ENCODE data around the gene ADORA2A. TPM values are rescaled to one million over a fixed set of nuclear protein-coding genes. Genes with fewer than 3 reads are reported as not detected.
A peak's percentile ranks its signal among the peaks of the same experiment; 100 is the strongest.

ADORA2A gene
- total RNA-seq, 2 experiments from 2014 or later, result 45.1 to 45.2 TPM

GRCh38 chr22:24410110-24410856, 17.1 kb upstream of the ADORA2A start:
- DNase-seq, result peak; percentile 51
- Mint-ChIP-seq H3K9me3 (no peaks in the 10 kb centered on the region), H3K27ac (peak overlapping the region; percentile 73), H3K4me1 (peaks cover 46% of the 10 kb centered on the region), H3K4me3 (no peak overlapping the region), H3K36me3 (peaks cover 15% of the 10 kb centered on the region), H3K27me3 (no peaks in the 10 kb centered on the region)

- no peaks in the 10 kb centered on the region for H3K27me3 Mint-ChIP-seq
- no peaks in the 10 kb centered on the region for H3K9me3 Mint-ChIP-seq
- H3K4me1 Mint-ChIP-seq, result peaks cover 37% of the 10 kb centered on the region
- H3K4me3 Mint-ChIP-seq, result no peak overlapping the region
- peaks cover 14% of the 10 kb centered on the region for H3K36me3 Mint-ChIP-seq
- no peak overlapping the region for H3K27ac Mint-ChIP-seq
- DNase-seq, result no peak
These were observed 16.0 kb upstream of the ADORA2A start for GRCh38 chr22:24411256-24412004.

DNA sequence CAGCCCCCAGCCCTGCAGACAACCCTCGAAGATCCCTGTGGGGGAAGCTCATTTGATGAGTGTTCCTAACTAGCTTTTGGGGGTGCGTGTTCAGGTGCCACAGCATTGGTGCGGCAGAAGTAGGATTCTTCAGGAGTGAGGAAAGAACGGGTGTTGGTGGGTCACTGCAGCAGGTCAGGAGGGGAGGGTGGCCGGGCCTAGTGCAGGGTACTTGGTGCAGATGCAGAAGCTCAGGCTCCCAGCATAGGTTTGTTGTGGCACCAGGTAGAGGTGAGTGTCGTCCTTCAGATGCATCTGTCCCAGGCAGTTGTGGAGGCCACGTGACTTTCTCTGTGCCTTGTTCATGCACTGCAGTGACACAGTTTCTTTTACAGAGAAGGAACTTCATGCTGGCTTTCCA, 15.1 kb upstream of the ADORA2A start:
- Mint-ChIP-seq H3K27ac (no peak overlapping the region), H3K4me3 (no peak overlapping the region), H3K4me1 (peaks cover 29% of the 10 kb centered on the region), H3K9me3 (no peaks in the 10 kb centered on the region), H3K27me3 (no peaks in the 10 kb centered on the region), H3K36me3 (peaks cover 9% of the 10 kb centered on the region)
- no peak for DNase-seq

- peaks cover 19% of the 10 kb centered on the region for H3K4me1 Mint-ChIP-seq
- no peaks in the 10 kb centered on the region for H3K9me3 Mint-ChIP-seq
- H3K36me3 Mint-ChIP-seq, result peaks cover 2% of the 10 kb centered on the region
- no peak overlapping the region for H3K27ac Mint-ChIP-seq
- H3K4me3 Mint-ChIP-seq, result no peak overlapping the region
- H3K27me3 Mint-ChIP-seq, result no peaks in the 10 kb centered on the region
- no peak for DNase-seq
These were observed 14.1 kb upstream of the ADORA2A start for GRCh38 chr22:24413271-24413670.

GRCh38 chr22:24413736-24414385, 13.5 kb upstream of the ADORA2A start:
- H3K9me3 Mint-ChIP-seq, result no peaks in the 10 kb centered on the region
- H3K27me3 Mint-ChIP-seq, result no peaks in the 10 kb centered on the region
- no peak overlapping the region for H3K4me3 Mint-ChIP-seq
- DNase-seq, result no peak
- H3K27ac Mint-ChIP-seq, result no peak overlapping the region
- H3K4me1 Mint-ChIP-seq, result peaks cover 16% of the 10 kb centered on the region
- peaks cover 2% of the 10 kb centered on the region for H3K36me3 Mint-ChIP-seq

DNA sequence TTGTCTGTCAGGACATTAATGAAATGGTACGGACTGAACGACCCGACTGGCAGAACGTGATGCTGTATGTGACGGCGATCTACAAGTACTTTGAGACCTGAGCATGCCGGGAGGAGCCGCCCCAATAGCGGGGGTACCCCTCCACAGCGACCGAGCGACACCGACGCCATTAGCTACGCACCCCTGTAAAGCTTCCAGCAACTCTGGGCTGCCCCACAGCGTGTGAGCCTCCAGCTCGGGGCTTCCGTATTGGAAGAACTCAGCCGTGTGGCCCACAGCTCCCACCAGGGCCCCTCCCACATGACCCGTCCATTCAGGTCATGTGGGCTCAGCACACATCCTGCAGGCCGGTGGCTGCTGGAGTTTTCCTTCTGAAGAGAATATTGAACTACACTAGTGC, 12.9 kb upstream of the ADORA2A start:
- Mint-ChIP-seq H3K27me3 (no peaks in the 10 kb centered on the region), H3K27ac (no peak overlapping the region), H3K4me3 (no peak overlapping the region), H3K36me3 (peaks cover 2% of the 10 kb centered on the region), H3K4me1 (peaks cover 12% of the 10 kb centered on the region), H3K9me3 (no peaks in the 10 kb centered on the region)
- DNase-seq, result no peak

DNA sequence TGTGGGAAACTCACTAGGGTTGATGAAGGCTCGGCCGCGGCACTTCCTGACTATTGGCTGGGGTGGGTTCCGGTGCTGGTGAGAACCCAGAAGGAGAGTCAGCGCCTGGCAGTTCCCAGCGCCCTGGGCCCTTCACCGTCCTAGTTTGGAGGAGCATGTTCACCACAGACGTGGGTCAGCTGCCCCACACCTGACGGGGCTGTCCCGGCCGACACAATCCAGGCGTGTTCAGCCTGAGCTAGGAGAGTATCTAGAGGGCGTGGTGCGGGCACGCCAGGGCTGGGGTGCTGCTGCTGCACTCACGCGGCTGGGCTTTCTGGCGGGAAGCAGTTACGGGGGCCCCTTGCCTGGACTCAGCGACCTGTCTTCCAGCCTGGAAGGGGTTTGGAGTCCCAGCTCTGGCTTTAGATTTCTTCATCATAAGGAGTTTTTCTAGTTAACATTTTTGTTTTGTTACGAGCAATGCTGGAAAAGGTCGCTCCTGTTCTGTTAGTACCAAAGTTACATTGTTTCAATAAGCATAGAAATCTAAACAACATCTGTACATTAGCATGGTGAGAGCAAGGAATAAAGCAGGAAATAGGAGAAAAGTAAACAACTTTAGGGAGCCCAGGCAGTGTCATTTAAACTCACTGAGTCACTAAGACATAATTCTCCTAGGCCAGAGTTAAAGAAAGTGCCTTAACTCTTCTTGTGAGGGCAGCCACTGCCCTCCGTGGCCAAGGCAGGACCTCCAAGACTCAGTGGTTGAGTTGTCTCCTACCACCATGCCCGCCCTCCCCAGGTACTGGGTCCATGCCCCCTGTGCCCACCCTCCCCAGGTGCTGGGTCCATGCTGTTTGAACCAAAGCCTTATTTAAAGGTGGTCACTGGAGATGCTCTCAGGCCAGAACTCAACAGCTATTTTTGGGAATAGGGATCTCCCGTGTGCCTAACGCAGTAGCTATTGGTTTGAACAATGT, 12.1 kb upstream of the ADORA2A start:
- Mint-ChIP-seq H3K27ac (no peak overlapping the region), H3K4me3 (no peak overlapping the region), H3K9me3 (no peaks in the 10 kb centered on the region), H3K4me1 (peaks cover 5% of the 10 kb centered on the region), H3K27me3 (no peaks in the 10 kb centered on the region), H3K36me3 (peaks cover 2% of the 10 kb centered on the region)
- no peak for DNase-seq

DNA sequence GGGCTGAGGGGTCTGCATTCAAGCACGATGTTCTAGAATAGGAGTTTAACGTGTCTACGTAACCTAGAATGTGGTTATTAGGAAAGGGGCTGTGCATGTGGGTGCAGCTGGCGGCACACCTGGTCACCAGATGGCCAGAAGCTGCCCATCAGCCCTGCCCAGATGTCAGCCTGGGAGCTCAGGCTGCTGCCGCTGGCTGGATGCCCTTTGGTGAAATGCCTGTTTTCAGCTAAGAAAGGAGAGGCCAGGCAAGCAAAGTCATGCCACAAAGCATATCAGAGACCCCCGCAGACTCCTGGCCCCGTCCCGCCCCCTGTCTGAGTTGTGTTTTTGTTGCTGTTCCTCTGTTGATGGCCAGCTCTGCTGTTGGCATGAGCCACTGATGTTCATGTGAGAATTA, 11.3 kb upstream of the ADORA2A start:
- H3K36me3 Mint-ChIP-seq, result no peaks in the 10 kb centered on the region
- H3K4me1 Mint-ChIP-seq, result no peaks in the 10 kb centered on the region
- no peak overlapping the region for H3K27ac Mint-ChIP-seq
- DNase-seq, result no peak
- H3K27me3 Mint-ChIP-seq, result no peaks in the 10 kb centered on the region
- H3K9me3 Mint-ChIP-seq, result no peaks in the 10 kb centered on the region
- no peak overlapping the region for H3K4me3 Mint-ChIP-seq

DNA sequence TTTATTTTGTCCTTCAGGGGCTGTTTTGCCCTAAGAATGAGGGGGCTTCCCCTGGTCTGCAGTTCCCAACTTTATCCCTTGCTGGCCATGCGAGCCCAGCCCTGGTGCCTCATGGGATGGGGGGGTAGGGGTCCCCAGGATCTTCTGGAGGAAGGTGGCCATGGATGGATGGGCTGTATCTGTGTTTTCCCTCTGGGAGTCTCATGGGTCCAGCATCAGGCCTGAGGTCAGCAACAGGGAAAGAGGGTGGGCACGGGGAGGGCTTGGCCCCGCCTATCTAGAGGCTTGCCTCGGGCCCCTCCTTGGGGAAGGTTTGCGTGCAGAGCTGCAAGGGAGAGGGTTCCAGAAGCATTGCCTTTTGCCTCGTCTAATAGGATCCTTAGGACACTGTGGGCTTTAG, 10.8 kb upstream of the ADORA2A start:
- H3K27ac Mint-ChIP-seq, result no peak overlapping the region
- H3K4me1 Mint-ChIP-seq, result peaks cover 2% of the 10 kb centered on the region
- no peak overlapping the region for H3K4me3 Mint-ChIP-seq
- no peaks in the 10 kb centered on the region for H3K36me3 Mint-ChIP-seq
- DNase-seq, result no peak
- no peaks in the 10 kb centered on the region for H3K27me3 Mint-ChIP-seq
- H3K9me3 Mint-ChIP-seq, result no peaks in the 10 kb centered on the region

DNA sequence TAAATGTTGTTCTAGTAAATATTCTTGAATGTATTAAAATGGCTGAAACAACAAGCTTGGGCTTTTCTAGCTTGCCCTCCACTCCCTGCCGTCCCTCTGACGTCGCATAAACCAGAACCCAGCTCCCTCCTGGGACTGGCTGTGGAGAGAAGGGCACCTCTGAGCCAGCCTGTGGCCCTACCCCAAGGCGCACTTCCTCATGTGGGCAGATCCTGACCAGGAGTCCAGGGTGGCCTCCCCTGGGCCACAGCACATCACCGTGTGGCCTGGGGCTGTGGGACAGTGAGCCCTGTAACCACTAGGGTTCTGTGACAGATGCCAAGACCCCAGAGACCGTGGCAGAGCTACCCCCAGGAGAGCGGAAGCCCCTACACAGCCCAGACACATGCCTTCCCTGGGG, 10.2 kb upstream of the ADORA2A start:
- Mint-ChIP-seq H3K27me3 (no peaks in the 10 kb centered on the region), H3K4me3 (no peak overlapping the region), H3K4me1 (peaks cover 2% of the 10 kb centered on the region), H3K9me3 (no peaks in the 10 kb centered on the region), H3K36me3 (no peaks in the 10 kb centered on the region), H3K27ac (no peak overlapping the region)
- DNase-seq, result no peak

DNA sequence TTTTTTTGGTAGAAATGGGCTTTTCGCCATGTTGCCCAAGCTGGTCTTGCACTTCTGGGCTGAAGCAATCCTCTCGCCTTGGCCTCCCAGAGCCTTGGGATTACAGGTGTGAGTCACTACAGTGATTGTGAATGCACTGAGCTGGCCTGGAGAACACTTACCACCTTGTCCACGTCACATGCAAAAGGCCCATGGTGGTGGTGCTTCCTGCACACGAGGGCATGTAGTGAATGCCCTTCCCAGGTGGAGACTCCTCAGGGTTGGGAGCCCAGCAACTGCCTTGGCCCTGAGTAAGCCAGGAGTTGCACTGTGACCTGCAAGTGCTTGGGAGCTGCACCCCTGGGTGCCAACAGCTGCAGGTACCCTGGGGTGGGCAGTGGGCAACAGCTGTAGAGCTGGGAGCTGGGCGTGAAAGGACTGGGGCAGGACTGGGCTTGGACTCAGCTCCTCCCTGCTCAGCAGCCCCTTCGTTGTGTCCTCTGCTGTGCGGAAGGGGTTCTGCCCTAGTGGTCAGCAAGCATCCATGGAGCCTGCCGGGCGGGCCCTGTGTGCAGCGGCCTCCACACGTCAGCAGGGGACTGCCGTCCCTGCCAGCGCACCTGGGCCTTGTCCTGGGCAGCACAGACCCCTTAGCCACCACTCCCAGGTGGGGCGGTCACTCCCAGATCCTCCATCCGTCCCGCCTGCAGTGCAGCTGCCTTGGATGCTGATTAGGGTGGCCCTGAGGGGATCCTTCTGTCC, 9.3 kb upstream of the ADORA2A start:
- no peaks in the 10 kb centered on the region for H3K36me3 Mint-ChIP-seq
- no peaks in the 10 kb centered on the region for H3K9me3 Mint-ChIP-seq
- H3K27me3 Mint-ChIP-seq, result no peaks in the 10 kb centered on the region
- H3K27ac Mint-ChIP-seq, result no peak overlapping the region
- no peak for DNase-seq
- H3K4me1 Mint-ChIP-seq, result peaks cover 6% of the 10 kb centered on the region
- H3K4me3 Mint-ChIP-seq, result no peak overlapping the region

DNA sequence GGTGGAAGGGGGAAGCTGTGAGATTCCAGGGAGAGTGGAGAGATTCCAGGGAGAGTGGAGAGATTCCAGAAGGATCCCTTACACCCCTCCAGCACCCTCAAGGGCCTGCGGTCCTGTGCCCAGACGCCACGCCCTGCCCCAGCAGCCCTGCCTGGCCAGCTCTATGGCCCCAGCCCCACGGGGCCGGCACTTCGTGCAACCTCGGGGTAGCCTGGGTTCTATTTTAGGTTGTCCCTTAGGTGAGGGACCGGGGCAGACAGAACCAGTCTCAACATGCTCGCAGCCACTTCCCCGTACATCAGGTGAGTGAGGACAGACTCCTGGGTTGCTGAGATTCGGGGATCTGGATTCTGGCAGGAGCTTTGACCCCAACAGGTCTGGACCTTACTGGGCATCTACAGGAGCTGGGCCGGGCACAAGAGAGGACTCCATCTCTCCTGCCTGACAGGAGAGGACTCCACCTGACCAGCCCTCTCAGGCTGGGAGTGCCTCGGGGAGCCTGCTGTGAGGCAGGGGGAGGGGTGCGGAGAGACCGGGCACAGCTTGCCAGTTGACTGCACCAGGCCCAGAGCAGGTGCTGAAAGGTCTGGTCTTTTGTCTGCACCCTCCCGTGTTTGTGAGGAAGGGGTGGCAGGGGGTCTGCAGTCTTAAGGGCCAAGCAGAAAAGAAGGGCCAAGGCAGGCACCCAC, 8.5 kb upstream of the ADORA2A start:
- H3K36me3 Mint-ChIP-seq, result no peaks in the 10 kb centered on the region
- H3K27me3 Mint-ChIP-seq, result no peaks in the 10 kb centered on the region
- no peak overlapping the region for H3K4me3 Mint-ChIP-seq
- peaks cover 6% of the 10 kb centered on the region for H3K4me1 Mint-ChIP-seq
- H3K27ac Mint-ChIP-seq, result peak overlapping the region; percentile 51
- DNase-seq, result no peak
- H3K9me3 Mint-ChIP-seq, result no peaks in the 10 kb centered on the region

GRCh38 chr22:24419475-24419850, 7.9 kb upstream of the ADORA2A start:
- H3K36me3 Mint-ChIP-seq, result no peaks in the 10 kb centered on the region
- DNase-seq, result no peak
- H3K27me3 Mint-ChIP-seq, result no peaks in the 10 kb centered on the region
- H3K4me3 Mint-ChIP-seq, result no peak overlapping the region
- peaks cover 6% of the 10 kb centered on the region for H3K4me1 Mint-ChIP-seq
- no peaks in the 10 kb centered on the region for H3K9me3 Mint-ChIP-seq
- H3K27ac Mint-ChIP-seq, result peak overlapping the region; percentile 51

Measured in activated naive CD8-positive, alpha-beta T cell treated with anti-CD3 and anti-CD28 coated beads for 36 hours (primary cell).